HepG2 (cell line): ENCODE results near the gene NHP2. TPM values are rescaled to one million over a fixed set of nuclear protein-coding genes. Genes with fewer than 3 reads are reported as not detected.

Source experiments
- GABPB1 ChIP-seq: IDR thresholded peaks from 2 replicates; pipeline ENCODE4 v1.6.1; 2016; ENCODE audit warnings: mild to moderate bottlenecking, missing genetic modification reagents, moderate library complexity, missing compliant biosample characterization
- HNF1B ChIP-seq: sonication (generic); formaldehyde crosslinking; IDR thresholded peaks from 2 replicates; pipeline ENCODE4 v1.5.1; 2020; ENCODE audit warnings: mild to moderate bottlenecking, moderate library complexity, missing genetic modification reagents
- NFYC ChIP-seq: IDR thresholded peaks from 2 replicates; pipeline ENCODE4 v1.6.1; 2016; ENCODE audit warnings: missing genetic modification reagents, missing compliant biosample characterization
- PBX3 ChIP-seq: sonication (generic); formaldehyde crosslinking; IDR thresholded peaks from 2 replicates; pipeline ENCODE4 v1.8.1; 2023; ENCODE audit warnings: missing genetic modification reagents, inconsistent platforms, borderline replicate concordance
- RXRA ChIP-seq: sonication (generic); formaldehyde crosslinking; IDR thresholded peaks from 2 replicates; pipeline ENCODE4 v1.5.1; 2020; ENCODE audit warnings: missing genetic modification reagents
- SIN3B ChIP-seq: fragments of 150-350 bp; IDR thresholded peaks from 2 replicates; pipeline ENCODE4 v1.6.1; 2014; ENCODE audit warnings: low read length
- TCF12 ChIP-seq, 2 experiments: fragments of 450-650 bp in 1 of 2; sonication (generic) in 1 of 2; formaldehyde crosslinking in 1 of 2; IDR thresholded peaks; 2 replicates each; pipeline versions ENCODE4 v1.6.1 to v1.8.0; 2017 to 2022; ENCODE audit warnings: antibody characterized with exemption in 1 of 2, mild to moderate bottlenecking in 1 of 2, missing genetic modification reagents in 1 of 2, moderate library complexity in 1 of 2
- ZIK1 ChIP-seq: sonication (generic); formaldehyde crosslinking; IDR thresholded peaks from 2 replicates; pipeline ENCODE4 v1.5.0; 2020; ENCODE audit warnings: mild to moderate bottlenecking, low read depth, missing genetic modification reagents, borderline replicate concordance
- ZKSCAN8 ChIP-seq: IDR thresholded peaks from 2 replicates; pipeline ENCODE4 v1.6.1; 2016; ENCODE audit warnings: borderline replicate concordance, missing genetic modification reagents, missing compliant biosample characterization
- ZNF138 ChIP-seq: sonication (generic); formaldehyde crosslinking; IDR thresholded peaks from 2 replicates; pipeline ENCODE4 v1.5.0; 2020; ENCODE audit warnings: mild to moderate bottlenecking, low read depth, missing genetic modification reagents
- ZNF292 ChIP-seq: sonication (generic); formaldehyde crosslinking; IDR thresholded peaks from 2 replicates; pipeline ENCODE4 v1.8.1; 2022; ENCODE audit warnings: mild to moderate bottlenecking, low read depth, missing genetic modification reagents, borderline replicate concordance
- ZNF572 ChIP-seq: sonication (generic); formaldehyde crosslinking; IDR thresholded peaks from 2 replicates; pipeline ENCODE4 v1.5.1; 2020; ENCODE audit warnings: mild to moderate bottlenecking, missing genetic modification reagents
- ZNF574 ChIP-seq: sonication (generic); formaldehyde crosslinking; IDR thresholded peaks from 2 replicates; pipeline ENCODE4 v1.4.0; 2020; ENCODE audit warnings: missing genetic modification reagents
- ZNF609 ChIP-seq: sonication (generic); formaldehyde crosslinking; IDR thresholded peaks from 2 replicates; pipeline ENCODE4 v1.4.0; 2020; ENCODE audit warnings: mild to moderate bottlenecking, missing genetic modification reagents, borderline replicate concordance
- ZNF816 ChIP-seq: sonication (generic); formaldehyde crosslinking; IDR thresholded peaks from 2 replicates; pipeline ENCODE4 v1.8.0; 2022; ENCODE audit warnings: missing genetic modification reagents, mild to moderate bottlenecking, borderline replicate concordance
- ZSCAN22 ChIP-seq: sonication (generic); formaldehyde crosslinking; IDR thresholded peaks from 2 replicates; pipeline ENCODE4 v1.4.0; 2020; ENCODE audit warnings: mild to moderate bottlenecking, missing genetic modification reagents
- polyA plus RNA-seq, 8 experiments: library from polyadenylated mRNA; depleted of rRNA in 3 of 8; stranded (reverse) in 7 of 8; unstranded in 1 of 8; fragments of >200 nt; fragmentation: Illumina TruSeq in 4 of 8; extraction: Trizol in 4 of 8; gene quantifications; 2 replicates each; pipeline versions ENCODE4 v1.2.1 to v1.2.3, GENCODE V29; 2011 to 2016; ENCODE audit warnings: low read depth in 4 of 8, missing spikeins in 1 of 8, mixed read lengths in 1 of 8; ENCODE audit not compliant: insufficient read depth in 1 of 8
- total RNA-seq, 5 experiments: library from RNA; depleted of rRNA; stranded (reverse); fragments of >200 nt; fragmentation: Illumina TruSeq; extraction: Trizol; gene quantifications; 2 replicates each; pipeline ENCODE4 v1.2.3, GENCODE V29; 2016; ENCODE audit warnings: low read depth in 1 of 5

Gene NHP2
- total and polyA plus RNA-seq, 2 of the 13 experiments (the other 11 are each of a cell fraction or from before 2014, with no cell fraction given) = 56.2 to 96.1 TPM

- TF ChIP-seq ZNF574 (CRISPR knock-in tag) (no peak), ZNF292 (CRISPR knock-in tag) (no peak), ZNF816 (CRISPR knock-in tag) (no peak), ZNF609 (CRISPR knock-in tag) (no peak), RXRA (CRISPR knock-in tag) (peak; percentile 47; the same call in 1 of the 2 replicates), PBX3 (CRISPR knock-in tag) (no peak), TCF12 (IDR thresholded peaks at IDR 0.05) (no peak), TCF12 (CRISPR knock-in tag; IDR thresholded peaks at IDR 0.05) (no peak), ZSCAN22 (no peak), NFYC (no peak), HNF1B (CRISPR knock-in tag) (no peak), ZIK1 (CRISPR knock-in tag) (no peak), SIN3B (no peak), GABPB1 (peak; percentile 40; the same call in 1 of the 2 replicates), ZKSCAN8 (CRISPR knock-in tag) (no peak), ZNF572 (CRISPR knock-in tag) (no peak), ZNF138 (CRISPR knock-in tag) (no peak)
Measured at GRCh38 chr5:178163772-178164735, 10.4 kb upstream of the NHP2 start (continued).
